T-helper 2 cell treated with Interferon-gamma antibody and Interleukin-4, amounts not matched to agents 100 ng/mL and 5 ng/mL, for 36 hours (primary cell): ENCODE results near the gene CAPN11. TPM values are rescaled to one million over a fixed set of nuclear protein-coding genes. Genes with fewer than 3 reads are reported as not detected.
"Not testable (repeated sequence)": the region's sequence is repeated elsewhere in the genome, so short reads cannot be mapped to it uniquely, and the experiment has no call there.

Experiments used
- intact Hi-C: fragments of 100-400 bp; cut with micrococcal nuclease; formaldehyde crosslinking; loops from one replicate; pipeline ENCODE4 v1.15.1; 2023
- total RNA-seq: library from RNA; stranded (reverse); gene quantifications from 2 replicates; pipeline ENCODE4 v1.2.3, GENCODE V29; 2022

CAPN11 gene
- total RNA-seq, 1 donor from 2014 or later, result not detected

DNA sequence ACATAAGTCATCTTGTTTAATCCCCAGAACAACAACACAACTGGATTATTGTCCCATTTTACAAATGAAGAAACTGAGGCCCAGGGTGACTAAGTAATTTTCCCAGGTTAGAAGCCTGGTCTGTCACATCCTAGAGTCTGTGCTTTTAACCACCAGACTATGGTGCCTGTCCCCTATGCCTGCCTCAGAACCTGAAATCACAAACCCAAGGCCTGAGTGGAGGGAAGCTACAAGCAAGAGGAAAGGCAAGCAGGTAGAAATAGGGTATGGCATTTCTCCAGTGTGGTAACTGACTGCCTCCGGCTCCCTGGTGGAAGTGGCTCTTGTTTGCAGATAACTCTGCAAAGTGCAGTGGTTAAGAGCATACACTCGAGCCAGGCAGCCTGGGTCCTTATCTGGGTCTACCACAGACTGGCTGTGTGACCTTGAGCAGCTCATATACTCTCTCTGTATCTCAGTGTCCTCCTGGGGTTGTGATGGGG is 28.7 kb upstream of the CAPN11 start:
- intact Hi-C loops, result loop anchor here (5.0 kb wide), 3 partner anchors 92 to 503 kb away; partner anchors contain the start of genes GTPBP2, HSP90AB1 and SLC29A1

DNA sequence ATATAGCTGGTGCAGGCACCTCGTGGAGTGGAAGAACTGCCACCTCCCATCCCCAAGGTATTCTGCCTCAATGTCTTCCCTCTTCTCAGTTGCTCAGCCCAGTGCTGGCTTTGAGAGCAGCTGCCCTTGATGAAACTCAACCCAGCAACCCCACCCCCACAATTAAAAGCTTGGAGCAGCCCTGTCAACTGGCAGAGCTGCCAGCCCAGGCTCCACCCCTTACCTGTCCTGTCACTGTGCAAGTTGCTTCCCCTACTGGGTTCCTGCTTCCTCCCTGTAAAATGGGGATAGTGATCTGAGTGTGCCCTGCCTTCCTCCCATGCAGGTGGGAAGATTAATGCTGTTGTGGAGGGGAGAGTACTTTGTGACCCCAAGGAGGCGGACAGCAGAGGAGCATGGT is 26.7 kb upstream of the CAPN11 start:
- intact Hi-C loops, result no loop called here

DNA sequence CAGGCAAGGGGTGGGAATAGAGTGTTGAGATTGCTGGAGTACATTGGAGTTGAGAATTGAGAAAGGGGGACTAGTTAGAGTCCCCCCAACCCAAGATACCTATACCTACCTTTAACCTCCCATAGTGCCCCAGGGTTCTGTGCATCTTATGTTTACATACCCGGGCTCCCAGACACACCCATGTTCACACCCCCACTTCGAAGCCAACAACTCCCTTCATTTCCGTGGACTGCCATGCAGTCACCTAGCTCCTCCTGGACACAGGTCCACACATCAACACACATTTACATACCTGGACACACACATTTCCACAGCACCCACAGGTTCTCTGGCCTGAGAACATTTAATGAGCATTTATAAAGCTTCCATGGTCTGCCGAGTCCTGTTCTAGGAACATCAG is 26.1 kb upstream of the CAPN11 start:
- intact Hi-C loops, result no loop called here

DNA sequence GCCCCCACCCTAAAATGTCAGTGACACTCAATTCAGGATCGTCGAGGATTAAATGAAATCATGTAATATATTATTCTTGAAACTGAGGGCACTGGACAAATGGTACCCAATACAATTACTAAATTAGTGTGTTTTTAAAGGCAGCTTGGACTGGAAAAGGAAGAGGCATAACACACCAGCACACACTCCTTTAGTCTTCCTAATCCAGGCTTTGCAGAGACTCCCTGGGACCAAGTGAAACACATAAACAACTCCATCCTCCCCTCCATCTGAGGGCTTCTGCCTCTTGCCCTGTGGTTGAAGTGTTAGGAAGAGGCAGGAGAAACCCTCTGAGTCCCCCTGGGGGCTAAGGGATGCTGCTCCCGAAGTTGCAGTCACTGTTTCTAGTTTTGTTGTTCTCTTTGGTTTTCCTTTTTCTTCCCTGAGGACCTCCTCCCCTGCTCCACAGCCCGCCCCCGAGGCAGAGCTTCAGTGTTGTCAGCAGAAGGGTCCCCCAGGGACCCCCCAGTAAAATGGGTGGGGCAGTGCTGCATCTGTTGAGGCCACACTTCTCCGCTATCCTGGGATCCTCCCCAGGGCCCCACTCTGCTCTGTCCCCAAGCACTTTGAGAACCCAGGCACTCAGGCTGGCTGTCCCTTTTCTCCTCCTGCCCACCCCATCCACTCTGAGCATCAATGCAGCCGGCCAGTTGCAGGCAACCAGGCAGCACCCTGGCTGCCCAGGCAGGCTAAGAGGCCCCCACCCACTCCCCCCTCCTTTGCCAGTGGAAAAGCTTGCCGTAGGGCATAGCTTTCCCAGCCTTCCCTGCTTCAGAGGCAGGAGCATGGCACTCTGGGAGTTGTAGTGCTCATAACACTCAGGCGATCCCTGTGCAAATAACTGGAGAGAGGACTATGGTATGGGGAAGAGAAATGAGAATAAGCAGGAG is 25.4 kb upstream of the CAPN11 start:
- intact Hi-C loops, result no loop called here

DNA sequence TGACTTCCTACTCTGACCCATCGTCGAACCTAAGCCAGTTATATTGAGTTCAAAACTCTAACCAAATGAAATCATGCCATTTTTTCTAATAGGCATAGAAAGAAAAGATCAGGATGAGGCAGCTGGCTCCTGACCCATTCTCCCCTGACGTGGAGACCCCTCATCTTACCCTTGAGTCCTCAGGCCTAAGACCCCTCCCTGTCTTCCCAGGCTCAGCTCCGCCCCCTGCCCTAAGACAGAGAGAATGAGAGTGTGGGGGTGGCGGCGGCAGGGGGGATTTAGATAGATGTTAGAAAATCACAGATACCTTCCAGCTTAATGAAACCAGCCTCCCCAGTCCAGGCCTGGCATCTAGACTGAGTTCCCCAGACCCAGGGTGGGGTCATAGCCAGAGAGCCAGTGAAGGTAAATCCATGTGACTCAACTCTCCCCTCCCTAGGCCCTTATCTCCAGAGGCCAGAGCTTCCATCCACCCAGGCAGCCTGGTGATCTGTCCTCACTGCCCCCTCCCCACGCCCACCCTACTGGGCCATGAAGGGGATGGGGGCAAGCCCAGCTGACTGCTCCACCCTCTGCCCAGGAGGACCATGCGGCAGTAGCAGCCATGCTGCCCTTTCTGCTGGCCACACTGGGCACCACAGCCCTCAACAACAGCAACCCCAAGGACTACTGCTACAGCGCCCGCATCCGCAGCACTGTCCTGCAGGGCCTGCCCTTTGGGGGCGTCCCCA is 24.5 kb upstream of the CAPN11 start:
- intact Hi-C loops, result no loop called here

DNA sequence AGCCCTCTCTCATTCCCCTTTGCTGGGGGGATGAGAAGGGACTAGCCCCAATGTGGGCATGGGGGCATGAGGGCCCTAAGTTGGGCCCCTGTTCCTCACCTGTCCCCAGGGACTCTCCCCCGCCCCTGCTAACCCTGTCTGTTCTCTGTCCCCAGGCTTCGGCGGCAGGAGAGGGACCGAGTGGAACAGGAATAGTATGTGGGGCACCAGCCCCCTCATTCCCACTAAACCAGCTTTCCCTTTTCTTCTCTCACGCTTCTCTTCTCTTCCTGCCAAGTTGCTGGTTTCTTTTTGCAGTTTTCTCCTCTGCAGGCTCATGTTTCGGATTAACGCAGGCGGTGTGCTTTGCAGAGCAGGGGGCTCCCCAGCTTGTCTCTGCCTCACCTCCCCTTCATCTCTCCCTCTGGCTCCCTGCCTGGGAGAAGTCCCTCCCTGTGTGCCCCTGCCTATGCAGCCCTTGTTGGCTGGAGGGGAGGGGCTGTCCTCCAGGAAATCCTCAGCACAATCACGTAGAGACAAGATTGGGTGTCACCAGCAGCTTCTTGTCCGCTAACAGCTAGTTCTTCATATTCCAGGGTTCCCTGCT is 23.4 kb upstream of the CAPN11 start:
- intact Hi-C loops, result no loop called here

DNA sequence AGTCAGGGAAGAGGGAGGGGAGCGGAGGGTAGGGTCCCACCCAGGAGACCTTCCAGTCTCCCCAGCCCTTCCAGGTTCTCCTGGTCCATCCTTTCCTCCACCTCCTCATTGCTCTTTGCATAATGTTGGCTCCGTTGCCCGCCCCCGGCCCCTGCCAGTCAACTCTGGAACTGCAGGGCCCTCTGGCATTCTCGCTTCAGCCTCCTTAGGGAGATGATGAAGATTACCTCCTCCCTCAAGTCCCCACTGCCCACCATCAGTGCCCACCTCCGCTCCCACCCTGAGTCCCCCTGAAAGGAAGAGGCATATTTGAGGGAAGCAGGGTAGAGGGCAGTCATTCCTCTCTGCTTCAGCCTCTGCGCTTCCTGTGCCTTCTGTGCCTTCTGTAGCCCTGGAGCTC is 22.7 kb upstream of the CAPN11 start:
- intact Hi-C loops, result no loop called here

DNA sequence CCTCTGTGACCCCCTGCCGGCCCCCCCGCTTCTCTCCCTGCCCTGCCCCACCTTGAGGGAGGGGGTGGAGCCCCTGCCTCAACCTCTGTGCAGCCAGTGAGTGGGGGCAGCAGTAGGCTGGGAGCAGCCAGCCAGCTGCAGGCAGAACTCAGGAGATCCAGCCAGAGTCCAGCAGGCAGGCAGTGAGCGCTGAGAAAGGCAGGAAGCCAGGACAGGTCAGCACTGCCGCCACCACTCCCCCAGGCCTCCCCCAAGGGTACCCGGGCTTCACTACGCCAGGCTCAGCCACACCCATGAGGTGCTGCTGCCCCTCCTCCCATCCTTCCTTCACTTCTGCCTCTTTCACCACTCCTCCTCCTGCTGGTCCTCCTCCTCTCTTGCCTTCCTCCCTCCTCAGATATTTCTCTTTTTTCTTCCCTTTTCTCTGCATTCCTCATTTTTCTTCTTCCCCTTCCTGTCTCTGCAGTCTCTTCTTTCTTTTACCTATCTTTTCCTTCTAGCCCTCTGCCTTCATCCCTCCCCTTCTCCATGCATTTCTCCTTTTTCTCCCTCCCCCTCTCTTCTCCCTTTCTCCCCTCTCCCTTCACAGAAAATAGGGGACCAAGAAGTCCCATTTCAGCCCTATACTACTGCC is 19.8 kb upstream of the CAPN11 start:
- intact Hi-C loops, result no loop called here

DNA sequence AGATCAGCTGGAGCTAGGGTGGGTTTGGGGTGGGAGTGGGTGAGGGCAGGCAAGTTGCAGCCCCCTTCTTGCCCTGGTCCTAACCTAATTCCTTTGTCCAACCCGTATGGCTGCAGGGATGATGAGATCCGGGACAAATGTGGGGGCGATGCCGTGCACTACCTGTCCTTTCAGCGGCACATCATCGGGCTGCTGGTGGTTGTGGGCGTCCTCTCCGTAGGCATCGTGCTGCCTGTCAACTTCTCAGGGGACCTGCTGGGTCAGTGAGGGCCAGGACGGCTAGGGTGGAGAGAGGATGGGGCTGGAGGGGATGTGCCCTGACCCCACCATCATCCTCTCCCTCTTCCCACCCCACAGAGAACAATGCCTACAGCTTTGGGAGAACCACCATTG is 19.3 kb upstream of the CAPN11 start:
- intact Hi-C loops, result no loop called here

DNA sequence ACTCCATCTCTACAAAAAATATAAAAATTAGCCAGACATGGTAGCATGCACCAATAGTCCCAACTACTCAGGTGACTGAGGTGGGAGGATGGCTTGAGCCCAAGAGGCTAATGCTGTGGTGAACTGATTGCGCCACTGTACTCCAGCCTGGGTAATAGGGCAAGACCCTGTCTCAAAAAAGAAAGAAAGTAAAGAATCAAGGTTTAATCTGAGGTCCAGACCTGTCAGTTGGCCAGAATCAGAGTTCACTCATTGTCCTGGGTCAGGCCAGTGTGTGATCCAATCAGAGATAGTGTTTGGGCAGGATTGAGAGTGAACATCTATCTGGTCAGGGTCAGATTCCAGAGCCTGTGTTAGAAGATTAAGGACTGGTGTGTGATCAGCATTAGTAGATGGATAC is 15.8 kb upstream of the CAPN11 start:
- intact Hi-C loops, result no loop called here

DNA sequence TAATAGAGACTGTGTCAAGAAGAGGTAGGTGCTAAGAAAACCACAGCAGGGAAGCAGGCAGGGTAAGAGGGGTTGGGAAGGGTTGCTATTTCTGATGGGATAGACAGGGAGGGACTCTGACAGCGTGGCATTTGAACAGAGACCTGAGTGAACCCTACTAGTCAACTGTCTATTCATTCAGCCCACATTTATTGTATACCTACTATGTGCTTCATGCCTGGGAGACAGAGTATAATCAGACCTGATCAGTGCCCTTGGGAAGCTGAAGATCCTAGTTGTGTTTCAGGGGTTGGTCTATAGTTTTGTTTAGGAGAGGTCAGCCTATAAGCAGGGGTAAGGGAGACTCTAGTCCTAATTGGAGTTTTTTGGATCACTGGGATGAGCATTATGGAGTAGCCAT is 14.9 kb upstream of the CAPN11 start:
- intact Hi-C loops, result no loop called here

DNA sequence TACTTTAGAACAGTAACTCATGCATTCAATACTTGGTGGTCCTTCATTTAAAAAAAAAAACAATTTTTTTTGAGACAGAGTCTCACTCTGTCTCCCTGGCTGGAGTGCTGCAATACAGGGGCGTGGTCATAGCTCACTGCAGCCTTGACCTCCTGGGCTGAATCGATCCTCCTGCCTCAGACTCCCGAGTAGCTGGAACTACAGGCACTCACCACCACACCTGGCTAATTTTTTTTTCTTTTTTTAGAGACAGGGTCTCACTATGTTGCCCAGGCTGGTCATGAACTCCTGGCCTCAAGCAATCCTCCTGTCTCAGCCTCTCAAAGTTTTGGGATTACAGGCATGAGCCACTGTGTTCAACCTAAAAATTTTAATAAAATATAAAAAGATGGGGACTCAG is 14.1 kb upstream of the CAPN11 start:
- intact Hi-C loops, result not testable (repeated sequence)

DNA sequence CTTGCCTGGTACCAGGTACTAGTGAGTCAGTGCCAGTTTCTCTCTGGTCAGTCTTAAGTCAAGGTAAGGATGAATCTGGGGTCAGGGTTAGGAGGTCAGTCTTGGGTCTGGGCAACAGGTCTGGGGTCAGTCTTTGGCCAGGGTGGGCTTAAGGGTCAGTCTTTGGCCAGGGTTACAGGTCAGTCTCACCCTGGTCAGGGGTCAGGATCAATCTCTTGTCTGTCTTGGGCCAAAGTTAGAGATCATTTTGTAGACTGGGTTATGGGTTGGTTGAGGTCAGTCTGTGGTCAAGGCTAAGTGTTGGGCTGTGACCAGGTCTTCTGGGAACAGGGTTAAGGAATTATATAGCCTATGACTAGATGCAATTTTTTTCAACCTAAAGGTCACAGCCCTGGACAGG is 12.8 kb upstream of the CAPN11 start:
- intact Hi-C loops, result no loop called here

DNA sequence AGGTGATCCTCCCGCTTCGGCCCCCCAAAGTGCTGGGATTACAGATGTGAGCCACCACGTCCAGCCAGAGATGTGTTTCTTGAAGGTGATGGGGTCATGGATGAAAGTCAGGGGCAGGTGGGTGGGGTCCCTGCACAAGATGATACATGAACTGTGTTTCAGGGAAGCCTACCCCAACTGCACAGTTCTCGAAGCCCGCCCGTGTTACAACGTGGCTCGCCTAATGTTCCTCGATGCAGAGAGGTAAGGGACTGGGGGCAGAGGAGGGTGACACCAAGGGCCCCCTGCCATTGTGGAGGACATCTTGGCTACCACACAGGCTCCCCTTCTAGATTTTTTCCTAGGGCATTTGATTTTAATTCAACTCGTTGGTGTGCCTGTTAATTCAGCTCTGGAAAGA is 11.9 kb upstream of the CAPN11 start:
- intact Hi-C loops, result no loop called here

DNA sequence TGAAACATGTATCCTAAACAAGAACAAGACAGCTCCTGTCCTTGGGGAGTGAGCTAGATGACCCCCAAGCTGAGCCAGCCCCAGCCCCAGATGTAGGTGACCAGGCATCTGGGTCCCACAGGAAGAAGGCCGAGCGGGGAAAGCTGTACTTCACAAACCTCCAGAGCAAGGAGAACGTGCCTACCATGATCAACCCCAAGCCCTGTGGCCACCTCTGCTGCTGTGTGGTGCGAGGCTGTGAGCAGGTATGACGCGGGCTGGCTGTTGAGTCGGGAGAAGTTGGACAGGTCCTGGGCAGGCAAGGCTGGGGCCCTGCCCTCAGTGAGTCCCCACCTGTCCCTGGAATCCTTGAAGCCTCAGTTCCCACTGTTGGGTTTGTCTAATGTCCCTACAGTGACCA is 11.4 kb upstream of the CAPN11 start:
- intact Hi-C loops, result no loop called here

DNA sequence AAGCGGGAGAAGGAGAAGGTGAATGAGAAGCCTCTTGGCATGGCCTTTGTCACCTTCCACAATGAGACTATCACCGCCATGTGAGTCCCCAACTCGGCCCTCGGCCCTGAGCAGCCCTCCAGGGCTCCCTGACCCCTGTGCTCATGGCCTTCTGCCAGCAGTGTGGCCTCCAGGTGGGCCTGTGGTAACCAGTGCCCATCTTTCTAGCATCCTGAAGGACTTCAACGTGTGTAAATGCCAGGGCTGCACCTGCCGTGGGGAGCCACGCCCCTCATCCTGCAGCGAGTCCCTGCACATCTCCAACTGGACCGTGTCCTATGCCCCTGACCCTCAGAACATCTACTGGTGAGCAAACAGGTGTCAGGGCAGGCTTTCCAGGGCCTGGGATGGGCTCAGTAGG is 10.3 kb upstream of the CAPN11 start:
- intact Hi-C loops, result no loop called here

DNA sequence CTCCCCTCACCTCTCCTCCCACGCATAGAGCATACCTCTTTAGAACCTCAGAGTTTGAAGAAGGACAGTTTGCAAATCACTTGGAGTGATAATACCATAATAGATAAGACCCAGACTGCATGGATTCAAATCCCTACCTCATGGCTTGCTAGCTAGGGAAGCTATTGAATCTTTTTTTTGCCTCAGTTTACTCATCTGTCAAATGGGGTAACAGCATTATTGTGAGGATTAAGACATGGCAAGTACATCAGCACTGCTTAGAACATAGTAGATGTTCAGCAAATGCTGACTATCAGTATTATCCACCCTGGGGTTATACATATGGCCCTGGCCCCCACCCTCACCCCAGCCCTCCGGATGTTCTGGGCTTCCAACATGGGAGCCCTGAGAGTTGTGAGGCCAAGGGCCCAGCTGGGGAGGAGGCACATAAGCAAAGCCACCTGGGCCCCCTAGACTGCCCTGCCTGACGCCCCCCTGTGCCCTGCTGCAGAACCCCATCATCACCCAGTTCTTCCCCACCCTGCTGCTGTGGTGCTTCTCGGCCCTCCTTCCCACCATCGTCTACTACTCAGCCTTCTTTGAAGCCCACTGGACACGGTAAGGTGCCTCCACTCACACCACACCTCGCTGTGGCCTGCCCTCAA is 9.1 kb upstream of the CAPN11 start:
- intact Hi-C loops, result loop anchor here (2.0 kb wide), 1 partner anchor 23 kb away; the partner anchor contains the start of genes MRPL14 and TMEM63B

DNA sequence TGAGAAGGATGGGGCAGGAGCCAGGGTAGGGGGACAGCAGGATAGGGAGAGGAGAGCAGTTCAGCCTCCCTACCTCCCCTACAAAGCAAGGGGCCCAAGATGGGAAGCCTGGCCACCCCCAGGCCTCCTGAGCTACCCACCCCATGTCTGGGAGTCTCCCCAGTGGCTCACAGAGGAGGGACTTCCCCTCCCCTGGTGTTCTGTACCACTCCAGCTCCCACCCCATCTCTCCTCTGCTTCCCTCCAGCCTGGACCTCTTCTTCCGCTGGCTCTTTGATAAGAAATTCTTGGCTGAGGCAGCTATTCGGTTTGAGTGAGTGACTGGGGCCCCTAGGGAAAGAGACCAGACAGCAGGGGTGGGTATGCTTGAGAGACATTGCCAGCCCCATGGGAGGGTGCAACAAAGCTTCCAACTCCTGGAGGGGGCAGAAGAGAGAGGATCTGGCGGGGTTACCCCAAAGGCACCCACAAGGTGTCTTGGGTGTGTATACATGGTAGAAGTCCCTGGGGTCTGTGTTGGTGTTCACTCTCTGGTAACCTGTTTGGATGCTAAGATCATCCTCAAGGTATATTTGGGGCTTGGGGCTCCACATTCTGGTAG is 8.2 kb upstream of the CAPN11 start:
- intact Hi-C loops, result loop anchor here (2.0 kb wide), 1 partner anchor 24 kb away; the partner anchor contains the start of genes MRPL14 and TMEM63B

DNA sequence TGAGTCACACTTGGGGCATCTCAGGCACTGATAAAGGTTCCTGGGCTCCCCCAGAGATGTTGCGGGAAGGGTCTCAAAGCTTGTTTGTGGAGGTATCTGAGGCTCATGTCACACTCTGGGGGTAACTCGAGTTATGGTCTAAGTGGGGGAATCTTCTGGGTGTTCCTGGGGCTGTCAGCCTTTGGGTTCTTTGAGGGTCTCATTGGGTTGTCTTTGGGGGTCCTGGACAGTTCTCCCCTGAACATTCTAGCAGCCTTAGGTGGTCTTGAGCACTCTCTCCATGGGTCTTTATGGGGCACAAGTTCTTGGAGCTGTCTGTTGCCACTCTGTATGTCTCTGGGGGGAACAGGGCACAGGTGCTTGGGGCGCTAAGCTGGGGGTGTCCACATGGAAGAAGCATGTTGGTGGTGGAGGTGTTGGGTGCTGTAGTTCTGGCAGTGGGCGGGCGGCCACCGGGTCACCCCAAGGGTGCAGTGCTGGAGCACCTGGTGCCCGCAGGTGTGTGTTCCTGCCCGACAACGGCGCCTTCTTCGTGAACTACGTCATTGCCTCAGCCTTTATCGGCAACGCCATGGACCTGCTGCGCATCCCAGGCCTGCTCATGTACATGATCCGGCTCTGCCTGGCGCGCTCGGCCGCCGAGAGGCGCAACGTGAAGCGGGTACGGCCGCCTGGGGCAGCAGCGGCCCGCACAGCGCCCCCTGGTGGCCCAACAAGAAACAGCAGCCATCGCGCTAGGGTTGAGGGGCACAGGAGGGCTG is 7.1 kb upstream of the CAPN11 start:
- intact Hi-C loops, result loop anchor here (1.0 to 2.0 kb wide), 3 partner anchors 25 to 55 kb away; partner anchors contain the start of genes MRPL14 and TMEM63B

DNA sequence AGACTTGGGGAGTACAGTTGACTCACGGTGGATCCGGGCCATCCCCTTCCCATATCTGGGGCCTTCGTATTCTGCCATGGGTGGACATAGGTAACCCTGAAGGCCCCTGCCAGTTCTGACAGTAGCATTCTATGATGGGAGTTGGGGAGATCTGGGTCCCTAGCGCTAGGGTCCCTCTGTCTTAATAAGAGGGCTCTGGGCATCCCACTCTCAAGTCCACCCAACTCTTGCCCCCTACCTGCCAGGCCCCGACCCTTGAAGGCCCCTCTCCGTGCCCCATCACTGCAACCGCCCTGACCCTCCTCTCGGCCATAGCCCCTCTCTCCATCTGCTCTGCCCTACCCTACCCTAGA is 6.5 kb upstream of the CAPN11 start:
- intact Hi-C loops, result loop anchor here (1.0 kb wide), 2 partner anchors 52 to 56 kb away; no protein-coding TSS in a partner anchor
